ENCODE results near the gene SBNO2.
A peak's percentile ranks its signal among the peaks of the same experiment; 100 is the strongest.

Gene SBNO2

DNA sequence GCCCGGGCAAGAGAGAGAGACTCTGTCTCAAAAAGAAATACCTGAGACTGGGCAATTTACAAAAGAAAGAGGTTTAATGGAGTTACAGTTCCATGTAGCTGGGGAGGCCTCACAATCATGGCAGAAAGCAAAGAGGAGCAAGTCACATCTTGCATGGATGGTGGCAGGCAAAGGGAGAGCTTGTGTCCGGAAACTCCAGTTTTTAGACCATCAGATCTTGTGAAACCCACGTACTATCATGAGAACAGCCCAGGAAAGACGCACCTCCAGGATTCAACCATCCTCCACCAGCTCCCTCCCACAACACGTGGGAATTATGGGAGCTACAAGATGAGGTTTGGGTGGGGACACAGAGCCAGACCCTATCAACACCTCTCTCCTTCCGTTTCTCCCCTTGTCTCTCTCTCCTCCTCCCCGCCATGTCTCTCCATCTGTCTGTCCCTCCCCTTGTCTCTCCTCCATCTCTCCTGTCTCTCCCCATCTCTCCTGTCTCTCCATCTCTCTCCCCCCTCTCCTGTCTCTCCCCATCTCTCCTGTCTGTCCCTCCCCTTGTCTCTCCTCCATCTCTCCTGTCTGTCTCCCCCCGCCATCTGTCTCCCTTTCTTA lies 88.9 kb downstream of the SBNO2 start:
- DNase-seq = no peak

DNA sequence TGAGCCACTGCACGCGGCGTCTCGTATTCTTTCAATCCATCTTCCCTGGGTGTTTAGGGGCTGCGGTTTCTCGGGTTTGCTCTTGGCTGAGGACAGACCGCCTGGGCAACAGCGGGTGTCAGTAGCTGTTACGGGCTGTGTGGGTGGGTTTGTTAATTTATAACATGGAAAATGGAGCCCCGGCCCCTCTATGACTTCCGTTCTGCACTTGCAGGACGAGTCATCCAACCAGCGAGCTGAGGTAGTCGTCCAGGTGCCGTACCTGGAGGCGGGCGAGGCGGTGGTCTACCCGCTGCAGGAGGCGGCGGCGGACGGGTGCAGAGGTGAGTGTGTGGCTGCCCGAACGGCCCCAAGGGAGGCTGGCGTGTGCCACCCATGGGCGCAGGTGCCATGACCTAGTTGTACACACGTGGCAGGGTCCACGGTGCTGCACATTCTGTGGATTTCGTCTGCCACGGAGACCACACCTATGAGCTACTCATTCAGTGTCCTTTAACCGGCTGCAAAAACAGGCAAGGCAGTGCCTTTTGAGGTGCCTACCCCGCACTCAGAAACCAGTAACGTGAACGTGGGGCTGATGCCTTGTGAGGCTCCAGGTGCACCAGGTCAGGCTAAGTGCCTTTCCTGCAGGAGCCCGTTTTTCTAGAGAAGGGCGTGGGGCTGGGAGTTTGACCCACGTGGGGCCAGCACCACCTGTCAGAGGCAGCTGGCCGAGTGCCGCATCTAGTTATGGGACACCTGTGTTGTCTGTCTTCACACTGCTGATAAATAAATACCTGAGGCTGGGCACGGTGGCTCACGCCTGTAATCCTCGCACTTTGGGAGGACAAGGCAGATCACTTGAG lies 89.8 kb downstream of the SBNO2 start:
- DNase-seq = peak; percentile 31

- no peak for DNase-seq
These were observed 90.9 kb downstream of the SBNO2 start for GRCh38 chr19:1082928-1083816.

- peak; percentile 97 for DNase-seq
These were observed 91.7 kb downstream of the SBNO2 start for GRCh38 chr19:1082165-1082927.

DNA sequence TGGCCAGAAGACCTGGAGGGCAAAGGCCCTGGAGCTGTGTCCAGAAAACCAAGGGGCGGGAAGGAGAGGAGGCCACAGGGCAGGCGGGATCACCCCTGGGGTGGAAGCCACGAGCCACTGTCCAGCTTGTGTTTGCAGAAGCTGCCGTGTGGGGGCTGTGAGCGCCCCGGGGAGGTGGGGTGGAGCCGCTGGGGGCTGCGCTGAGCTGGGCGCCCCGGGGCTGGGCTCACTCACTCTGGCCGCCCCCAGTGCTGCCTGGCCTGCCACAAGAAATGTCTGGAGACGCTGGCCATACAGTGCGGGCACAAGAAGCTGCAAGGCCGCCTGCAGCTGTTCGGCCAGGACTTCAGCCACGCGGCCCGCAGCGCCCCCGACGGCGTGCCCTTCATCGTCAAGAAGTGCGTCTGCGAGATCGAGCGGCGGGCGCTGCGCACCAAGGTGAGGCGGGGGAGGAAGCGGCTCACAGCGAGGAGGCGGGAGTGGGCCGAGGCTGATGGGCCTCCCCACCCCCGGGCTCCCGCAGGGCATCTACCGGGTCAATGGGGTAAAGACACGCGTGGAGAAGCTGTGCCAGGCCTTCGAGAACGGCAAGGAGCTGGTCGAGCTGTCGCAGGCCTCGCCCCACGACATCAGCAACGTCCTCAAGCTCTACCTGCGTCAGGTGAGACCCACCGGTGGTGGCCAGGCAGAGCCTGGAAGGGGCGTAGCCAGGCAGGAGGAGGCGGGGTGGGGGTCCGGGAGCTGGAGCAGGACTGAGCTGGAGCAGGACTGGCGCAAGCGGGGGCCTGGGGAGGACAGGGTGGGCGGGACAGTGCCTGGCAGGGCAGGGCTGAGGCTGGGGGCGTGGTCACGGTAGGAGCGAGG lies 92.5 kb downstream of the SBNO2 start:
- DNase-seq = no peak

DNA sequence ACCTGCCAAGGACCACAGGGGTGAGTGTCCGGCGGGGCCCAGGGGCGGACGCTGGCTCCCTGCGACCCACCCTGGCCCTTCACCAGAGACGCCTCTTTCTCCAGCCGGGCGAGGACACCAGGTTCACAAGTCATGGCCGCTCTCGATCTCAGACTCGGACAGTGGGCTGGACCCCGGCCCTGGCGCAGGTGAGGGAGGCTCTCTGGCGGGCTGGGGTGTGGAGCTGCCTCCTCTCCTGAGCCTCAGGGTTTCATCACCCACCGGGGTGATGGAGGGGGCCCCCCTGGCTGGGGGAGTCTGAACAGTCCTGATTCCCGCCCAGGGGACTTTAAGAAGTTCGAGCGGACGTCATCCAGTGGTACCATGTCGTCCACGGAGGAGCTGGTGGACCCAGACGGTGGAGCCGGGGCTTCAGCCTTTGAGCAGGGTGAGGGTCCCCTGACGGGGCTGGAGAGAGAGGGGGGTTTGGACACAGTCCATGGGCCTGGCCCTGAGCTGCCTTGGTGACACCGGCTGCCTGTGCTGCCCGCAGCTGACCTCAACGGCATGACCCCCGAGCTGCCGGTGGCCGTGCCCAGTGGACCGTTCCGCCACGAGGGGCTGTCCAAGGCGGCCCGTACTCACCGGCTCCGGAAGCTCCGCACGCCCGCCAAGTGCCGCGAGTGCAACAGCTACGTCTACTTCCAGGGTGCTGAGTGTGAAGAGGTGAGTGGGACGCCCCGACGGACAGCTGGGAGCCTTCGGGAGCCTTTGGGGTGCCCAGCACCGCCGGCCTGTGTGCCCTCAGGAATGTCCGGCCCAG lies 93.5 kb downstream of the SBNO2 start:
- no peak for DNase-seq

- no peak for DNase-seq
These were observed 94.4 kb downstream of the SBNO2 start for GRCh38 chr19:1079566-1080111.

- no peak for DNase-seq
These were observed 97.1 kb downstream of the SBNO2 start for GRCh38 chr19:1076951-1077350.

DNA sequence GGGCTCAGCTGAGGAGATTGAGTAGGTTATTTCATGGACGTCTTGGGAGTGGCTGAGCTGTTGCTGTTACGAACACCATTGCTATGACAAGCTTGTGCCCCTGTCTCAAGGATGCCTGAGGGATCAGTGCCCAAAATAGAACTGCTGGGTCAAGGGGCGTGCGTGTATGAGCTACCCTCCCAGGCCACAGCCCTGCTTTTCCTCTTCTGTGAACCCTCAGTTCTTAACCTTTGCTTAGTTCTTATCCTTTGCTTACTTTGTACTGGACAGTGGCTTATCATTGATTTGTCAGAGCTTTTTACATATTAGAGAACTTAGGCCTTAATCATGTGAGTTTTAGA lies 98.1 kb downstream of the SBNO2 start:
- no peak for DNase-seq

DNA sequence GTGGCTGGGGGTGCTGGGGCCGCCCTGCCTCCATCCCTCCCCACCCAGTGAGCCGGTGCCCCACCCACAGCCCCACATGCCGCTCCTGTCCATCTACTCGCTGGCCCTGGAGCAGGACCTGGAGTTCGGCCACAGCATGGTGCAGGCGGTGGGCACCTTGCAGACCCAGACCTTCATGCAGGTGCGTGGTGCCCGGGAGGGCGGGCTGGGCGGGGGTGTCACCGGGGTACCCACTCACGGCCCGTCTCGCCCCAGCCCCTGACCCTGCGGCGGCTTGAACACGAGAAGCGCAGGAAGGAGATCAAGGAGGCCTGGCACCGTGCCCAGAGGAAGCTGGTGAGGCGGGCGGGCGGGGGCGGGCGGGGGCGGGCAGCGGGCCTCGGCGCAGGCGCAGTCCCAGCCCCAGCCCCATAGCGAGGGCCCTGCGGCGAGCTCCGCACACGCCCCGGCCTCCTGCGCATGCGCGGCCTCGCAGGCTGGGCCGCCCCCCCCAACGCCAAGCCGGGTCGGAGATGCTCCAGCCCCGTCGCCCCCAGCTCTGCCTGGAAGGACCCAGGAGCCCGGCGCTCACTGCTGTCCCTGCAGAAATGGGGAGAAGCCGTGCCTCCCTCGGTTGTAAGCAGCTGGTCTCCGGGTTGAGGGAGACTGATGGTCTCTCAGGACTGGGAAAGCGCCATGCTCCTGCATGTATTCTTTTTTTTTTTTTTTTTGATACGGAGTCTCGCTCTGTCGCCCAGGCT lies 99.4 kb downstream of the SBNO2 start:
- peak; percentile 87 for DNase-seq

GRCh38 chr19:1073956-1074517 lies 100.0 kb downstream of the SBNO2 start:
- no peak for DNase-seq

DNA sequence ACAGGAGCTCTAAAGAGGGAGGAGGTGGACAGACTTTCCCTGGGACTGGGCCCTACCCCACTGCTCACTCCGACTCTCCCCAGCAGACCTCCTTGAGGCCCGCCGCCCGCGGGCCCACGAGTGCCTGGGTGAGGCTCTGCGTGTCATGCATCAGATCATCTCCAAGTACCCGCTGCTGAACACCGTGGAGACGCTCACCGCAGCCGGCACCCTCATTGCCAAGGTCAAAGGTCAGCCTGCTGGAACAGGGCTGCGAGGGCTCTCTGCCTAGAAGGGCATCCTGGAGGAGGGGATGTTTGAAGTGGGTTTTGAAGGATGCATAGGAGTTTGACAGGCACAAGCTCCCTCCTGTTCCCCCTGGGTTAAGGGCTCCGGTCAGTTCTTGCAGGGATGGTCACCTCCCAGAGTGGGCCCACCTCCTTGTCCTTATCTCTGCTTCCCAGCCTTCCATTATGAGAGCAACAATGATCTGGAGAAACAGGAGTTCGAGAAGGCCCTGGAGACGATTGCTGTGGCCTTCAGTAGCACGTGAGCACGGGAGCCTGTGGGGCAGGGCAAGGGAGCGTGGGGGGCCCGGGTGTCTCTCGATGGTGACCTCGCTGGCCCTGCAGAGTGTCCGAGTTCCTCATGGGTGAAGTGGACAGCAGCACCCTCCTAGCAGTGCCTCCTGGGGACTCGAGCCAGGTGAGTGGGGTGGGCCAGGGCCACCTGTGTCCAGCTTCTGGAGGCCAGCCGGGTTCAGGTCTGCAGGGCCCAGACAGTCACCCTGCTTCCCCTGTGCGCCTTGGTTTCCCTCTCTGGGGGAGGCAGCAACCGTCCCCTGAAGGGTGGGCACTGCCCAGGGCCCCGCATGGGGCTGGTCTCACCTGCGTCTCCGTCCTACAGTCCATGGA lies 100.8 kb downstream of the SBNO2 start:
- DNase-seq = no peak

DNA sequence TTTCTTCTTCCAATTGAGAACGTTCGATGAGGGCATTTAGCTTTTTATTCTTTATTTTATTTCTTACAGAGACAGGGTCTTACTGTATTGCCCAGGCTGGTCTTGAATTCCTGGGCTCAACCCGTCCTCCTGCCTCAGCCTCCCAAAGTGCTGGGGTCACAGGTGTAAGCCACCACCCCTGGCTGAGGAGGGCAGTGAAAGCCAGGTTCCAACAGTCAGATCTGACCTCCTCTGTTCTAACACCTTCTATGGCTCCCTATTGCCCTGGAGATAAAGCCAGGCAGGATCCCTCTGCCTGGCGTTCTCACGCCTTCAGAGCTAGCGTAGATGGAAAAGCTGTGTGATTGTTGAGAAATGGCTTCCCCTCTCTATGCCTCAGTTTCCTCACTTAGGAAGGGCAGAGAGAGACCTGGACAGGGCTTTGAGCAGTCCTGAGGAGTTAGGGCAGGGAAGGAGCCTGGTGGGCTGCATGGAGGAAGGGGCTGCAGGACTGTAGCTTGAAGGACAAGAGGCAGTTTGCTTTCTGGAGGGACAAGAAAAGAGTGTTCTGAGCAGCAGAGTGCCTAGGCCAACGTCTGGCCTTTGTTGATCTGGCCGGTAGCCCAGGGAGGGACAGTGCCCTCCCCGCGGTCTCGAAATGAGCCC lies 101.6 kb downstream of the SBNO2 start:
- no peak for DNase-seq

DNA sequence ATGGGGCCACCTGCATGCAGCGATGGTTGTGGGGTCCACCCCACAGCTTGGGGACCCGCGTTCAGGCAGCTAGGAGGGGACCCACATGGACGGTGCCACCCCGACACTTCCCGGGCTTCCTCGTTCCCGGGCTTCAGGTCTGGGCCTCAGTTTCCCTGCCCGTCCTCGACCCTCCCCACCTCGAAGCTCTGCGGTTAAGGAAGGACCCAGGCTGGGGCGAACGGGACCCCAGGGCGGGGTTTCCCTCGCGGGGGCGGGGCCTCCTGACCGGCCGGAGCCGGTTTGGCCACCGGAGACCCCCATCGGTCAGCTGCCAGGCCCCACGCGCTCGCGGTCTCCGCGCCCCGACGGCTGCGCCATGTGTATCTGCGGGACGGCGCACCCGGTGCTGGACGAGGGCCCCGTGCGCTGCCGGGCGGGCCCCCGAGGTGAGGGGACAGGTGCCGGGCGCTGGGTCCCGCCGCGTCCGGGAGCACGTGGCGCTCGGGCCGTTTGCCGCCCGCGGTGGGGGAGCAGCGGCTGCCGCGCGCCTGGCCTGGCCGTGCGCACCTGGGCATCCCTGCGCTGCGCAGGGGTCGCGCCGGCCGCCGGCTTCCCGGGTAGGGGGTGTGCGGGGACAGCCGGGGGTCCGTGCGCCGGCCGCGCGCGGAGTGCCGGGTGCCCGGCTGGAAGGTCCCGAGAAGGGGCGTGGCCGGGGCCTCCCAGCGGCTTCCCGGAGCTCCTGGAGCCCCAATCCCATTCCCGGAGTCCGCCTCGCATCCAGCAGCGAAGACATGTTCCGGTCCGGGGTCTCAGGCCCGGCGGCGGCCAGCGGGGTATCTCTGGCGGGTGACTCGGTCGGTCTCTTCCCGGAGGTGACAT lies 102.9 kb downstream of the SBNO2 start:
- no peak for DNase-seq

GRCh38 chr19:1070576-1070930 lies 103.5 kb downstream of the SBNO2 start:
- no peak for DNase-seq

GRCh38 chr19:1069009-1069779 lies 104.9 kb downstream of the SBNO2 start:
- no peak for DNase-seq
